GM18867 (cell line): Measurements from ENCODE around the gene NYNRIN.
"Not testable (repeated sequence)": the region's sequence is repeated elsewhere in the genome, so short reads cannot be mapped to it uniquely, and the experiment has no call there.

Experiments
- ATAC-seq: cut with Tn5 transposase; IDR thresholded peaks from one replicate; pipeline ENCODE4 v1.9.1; 2021; ENCODE audit warnings: mild to moderate bottlenecking, moderate library complexity; ENCODE audit not compliant: unreplicated experiment

NYNRIN gene

GRCh38 chr14:24398653-24399446 lies at the start of gene NYNRIN:
NYNRIN (plus strand) TSS chr14:24399003; CDS start chr14:24399247, 244 bp downstream.
- no peak for ATAC-seq

- no peak for ATAC-seq
Measured at GRCh38 chr14:24349742-24350141, 49.1 kb upstream of the NYNRIN start.

DNA sequence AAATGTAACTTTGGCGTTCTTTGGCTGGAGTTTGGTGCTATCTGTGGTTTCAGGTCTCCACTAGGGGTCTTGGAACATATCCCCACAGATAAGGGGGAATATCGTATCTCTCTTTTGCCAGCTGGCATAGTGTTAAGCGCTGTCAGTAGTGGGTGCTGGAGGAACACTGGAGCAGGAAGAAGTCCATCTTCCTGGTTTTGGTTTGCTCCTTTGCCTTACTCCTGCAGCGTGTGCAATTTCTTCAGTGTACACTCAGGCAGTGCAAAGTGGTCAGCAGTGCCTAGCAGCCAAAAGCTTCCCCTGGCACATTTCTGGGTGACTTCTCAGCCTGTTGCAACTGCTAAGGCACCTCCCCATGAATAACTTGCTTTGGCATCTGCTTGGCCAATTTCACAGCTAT lies 47.3 kb upstream of the NYNRIN start:
- no peak for ATAC-seq

GRCh38 chr14:24353559-24354481 lies 45.0 kb upstream of the NYNRIN start:
- no peak for ATAC-seq

GRCh38 chr14:24354482-24354825 lies 44.3 kb upstream of the NYNRIN start:
- not testable (repeated sequence) for ATAC-seq

GRCh38 chr14:24355009-24355408 lies 43.8 kb upstream of the NYNRIN start:
- ATAC-seq: no peak

- no peak for ATAC-seq
Measured at GRCh38 chr14:24356208-24356607, 42.6 kb upstream of the NYNRIN start.

GRCh38 chr14:24360281-24360680 lies 38.5 kb upstream of the NYNRIN start:
- no peak for ATAC-seq

GRCh38 chr14:24361326-24361725 lies 37.5 kb upstream of the NYNRIN start:
- ATAC-seq: no peak

DNA sequence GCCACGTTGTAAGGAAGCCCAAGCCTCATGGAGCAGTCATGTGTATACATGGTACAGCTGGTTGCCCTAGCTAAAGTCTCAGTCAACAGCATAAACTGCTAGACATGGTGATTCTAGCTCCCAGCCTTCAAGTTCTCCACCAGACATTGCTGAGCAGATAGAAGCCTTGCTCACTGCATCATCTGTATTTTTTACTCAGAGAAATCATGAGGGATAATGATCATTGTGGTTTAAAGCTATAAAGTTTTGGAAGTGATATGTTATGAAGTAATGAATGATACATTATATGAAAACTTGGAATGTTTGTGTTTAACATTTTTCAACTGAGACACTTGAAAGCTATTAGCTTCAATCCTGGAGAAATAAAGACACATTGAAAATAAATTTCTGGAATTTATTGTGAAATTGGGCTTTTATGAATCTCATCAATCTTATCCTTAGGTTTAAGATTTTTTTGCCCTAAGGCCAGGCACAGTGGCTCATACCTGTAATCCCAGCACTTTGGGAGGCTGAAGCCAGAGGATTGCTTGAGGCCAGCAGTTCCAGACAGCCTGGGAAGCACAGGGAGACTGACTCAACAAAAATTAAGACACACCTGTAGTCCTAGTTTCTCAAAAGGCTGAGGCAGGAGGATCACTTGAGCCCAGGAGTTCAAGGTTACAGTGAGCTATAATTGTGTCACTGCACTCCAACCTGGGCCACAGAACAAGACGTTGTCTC lies 36.4 kb upstream of the NYNRIN start:
- no peak for ATAC-seq

- no peak for ATAC-seq
Measured at GRCh38 chr14:24363401-24363800, 35.4 kb upstream of the NYNRIN start.

GRCh38 chr14:24364841-24365240 lies 34.0 kb upstream of the NYNRIN start:
- ATAC-seq: no peak

DNA sequence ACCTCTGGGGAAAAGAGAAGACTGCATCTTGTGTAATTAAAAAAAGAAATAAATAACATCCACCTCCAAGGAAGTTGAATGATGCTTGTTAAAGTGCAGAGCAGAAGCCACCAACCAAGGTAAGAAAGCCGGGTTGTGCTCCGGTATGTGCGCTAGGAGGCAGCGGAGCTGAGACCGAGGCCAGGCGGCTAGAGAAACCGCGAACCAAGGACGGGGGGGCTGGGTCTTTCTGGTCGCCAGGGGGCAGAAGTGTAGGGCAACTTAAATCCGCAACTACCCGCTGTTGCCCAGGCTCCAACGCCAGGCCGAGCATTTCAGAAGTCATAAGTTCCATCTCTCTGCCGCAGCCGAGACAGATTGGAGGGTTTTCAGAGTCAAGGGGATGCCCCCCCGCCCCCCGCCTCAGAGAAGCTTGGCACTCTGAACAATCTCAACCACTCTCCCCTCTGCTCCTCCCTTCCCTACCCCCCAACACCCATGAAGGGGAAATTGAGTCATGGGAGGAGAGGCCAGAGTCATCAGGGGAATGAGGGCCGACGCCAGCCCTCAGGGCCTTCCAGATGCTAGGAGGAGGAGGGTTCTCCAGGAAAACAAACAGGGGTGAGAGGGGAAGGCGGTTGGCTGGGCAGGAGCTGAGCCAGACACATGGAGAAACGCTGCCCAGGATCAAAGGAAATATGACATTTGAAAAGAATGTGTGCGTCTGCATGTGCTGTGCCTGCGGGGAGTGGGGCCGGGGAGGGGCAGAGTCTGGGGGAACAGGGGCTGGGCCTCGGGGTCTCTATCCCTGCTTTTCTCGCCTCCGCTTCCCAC lies 33.0 kb upstream of the NYNRIN start:
- peak; percentile 67 for ATAC-seq

DNA sequence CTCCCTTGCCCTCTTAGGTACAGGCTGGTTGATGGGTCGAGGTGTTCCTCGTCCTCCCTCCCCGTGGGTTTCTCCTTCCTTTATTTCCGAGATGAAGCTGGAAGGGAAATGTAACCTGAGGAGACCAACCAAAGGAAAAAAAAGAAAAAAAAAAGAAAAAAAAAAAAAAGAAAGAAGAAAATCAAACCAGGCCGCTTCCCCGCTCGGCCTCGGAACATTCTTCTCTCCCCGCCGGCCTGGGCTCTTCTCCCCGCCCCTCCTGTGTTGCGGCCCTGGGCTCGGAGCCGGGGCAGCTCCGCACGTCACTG lies 32.4 kb upstream of the NYNRIN start:
- peak; percentile 58 for ATAC-seq

DNA sequence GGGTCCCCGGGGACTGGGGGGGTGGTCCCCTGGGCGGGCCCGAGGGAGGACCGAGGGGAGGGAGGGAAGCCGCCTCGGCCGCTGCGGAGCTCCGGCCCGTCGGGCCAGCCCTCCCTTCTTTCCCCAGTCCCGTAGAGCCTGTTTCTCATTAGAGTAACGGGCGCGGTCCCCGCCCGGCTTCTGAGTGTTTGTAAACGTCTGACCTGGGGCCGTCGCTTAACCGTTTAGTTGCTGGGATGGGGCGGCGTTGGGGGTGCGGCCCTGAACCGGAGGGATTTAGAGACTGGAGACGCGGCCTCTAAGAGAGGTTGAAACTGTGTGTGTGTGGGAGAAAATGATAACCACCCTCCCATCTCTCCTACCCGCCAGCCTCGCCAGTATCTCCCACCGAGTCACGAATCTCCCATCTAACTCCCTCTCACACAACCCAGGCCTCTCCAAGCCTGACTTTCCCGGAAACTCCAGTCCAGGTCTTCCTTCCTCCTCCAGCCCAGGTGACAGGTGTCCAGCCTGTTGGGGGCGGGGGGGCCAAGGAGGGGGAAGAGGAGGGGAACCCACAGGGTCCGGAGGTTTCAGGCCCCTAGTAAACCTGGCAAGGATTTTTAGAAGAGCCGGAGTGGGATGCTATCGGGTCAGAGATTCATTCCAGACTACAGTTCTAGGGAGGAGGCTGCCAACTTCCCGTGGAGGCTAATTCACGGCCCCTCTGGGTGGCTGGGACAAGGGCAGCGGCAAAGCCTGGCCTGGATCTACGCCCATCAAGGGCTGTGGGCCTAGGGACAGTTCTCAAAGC lies 31.9 kb upstream of the NYNRIN start:
- ATAC-seq: peak; percentile 44

DNA sequence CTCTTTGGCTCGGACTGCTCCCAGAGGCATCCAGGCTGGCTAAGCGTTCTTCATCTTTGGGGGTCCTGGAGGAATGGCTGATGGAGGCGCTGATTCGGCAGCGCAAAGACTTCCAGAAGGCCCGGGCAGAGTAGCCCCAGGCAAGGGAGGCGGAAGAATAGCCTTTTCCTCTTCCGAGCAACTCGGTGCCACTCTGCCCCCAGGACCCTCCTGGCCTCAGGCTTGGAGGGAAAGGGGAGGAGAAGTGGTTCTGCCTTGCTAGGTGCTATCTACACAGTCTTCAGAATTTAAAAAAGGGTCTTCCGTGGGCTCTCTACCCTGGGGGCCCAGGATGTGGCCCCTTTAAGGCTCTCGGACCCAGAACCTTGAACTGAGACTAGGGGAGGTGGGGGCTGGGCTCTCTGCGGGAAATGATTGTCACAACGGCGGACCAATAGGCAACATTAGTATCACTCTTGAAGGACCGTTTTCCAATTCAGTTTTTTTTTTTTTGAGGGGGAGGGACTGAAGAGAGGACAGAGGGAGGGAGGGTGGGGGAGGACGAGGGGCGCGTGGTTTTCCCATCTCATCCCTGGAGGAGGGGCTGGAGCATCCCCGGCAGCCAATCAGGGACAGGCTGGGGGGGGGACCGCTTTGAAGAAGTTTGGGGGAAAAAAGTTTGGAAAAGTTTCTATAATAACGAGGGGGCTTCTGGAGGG lies 31.1 kb upstream of the NYNRIN start, which contains the start of gene NFATC4:
NFATC4 (plus strand) TSS at position 671 of the 698 bp plus-strand sequence. CDS start 157 bp downstream, outside the sequence.
- ATAC-seq: no peak

- no peak for ATAC-seq
Measured at GRCh38 chr14:24368212-24368561, 30.6 kb upstream of the NYNRIN start.

GRCh38 chr14:24368562-24369252 lies 30.1 kb upstream of the NYNRIN start:
- ATAC-seq: no peak

GRCh38 chr14:24369463-24369862 lies 29.3 kb upstream of the NYNRIN start:
- ATAC-seq: no peak
